GM15510 (cell line): ENCODE data around the gene CNGA4.

ENCODE experiments used
- POLR2A ChIP-seq: IDR thresholded peaks from 3 replicates; pipeline ENCODE4 v1.6.1; 2011; ENCODE audit warnings: borderline replicate concordance; ENCODE audit not compliant: insufficient read length; ENCODE audit errors: extremely low read depth

CNGA4 gene

GRCh38 chr11:6238902-6239301 lies at the start of gene CNGA4:
TSS of gene CNGA4 (plus strand) at chr11:6239089. CDS start at chr11:6239207, 118 bp downstream.
- TF ChIP-seq POLR2A: no peak

DNA sequence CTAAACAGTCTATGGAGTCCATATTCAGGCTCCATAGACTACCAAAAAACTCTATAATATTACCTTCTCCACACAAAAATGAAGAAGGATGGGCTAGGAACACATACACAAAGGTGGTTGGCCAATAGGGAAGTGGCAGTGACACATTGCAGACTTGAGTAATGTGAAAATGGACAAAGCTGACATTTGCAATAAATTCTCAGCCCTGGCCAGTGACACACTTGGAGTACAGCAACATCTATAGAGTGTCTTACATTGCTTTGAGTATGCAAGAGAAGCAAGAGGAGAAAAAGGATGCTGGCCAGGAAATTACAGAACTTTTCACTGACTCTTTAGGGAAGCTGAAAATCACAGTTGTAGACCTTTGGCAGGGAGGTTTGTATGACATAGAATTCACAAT lies 47.1 kb upstream of the CNGA4 start:
- no peak for TF ChIP-seq POLR2A

DNA sequence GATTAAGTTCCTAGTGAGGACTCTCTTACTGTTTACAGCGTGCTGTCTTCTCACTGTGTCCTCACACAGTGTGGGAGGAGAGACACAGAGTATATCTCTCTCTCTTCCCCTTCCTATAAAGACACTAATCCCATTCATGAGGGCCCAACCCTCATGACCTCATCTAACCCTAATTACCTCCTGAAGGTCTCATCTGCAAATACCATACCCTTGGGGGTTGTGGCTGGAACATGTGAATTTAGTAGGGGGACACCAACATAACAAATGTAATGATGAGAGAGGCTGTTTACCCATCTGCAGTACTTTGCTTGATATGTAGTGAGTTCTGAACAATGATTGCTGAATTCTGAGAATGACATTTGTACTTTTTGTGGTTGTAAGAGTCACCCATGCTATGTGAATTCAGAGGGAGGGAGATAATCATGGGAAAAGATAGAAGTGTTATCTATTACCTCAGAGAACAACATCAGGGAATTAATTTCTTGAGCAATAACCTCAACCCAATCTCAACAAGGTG lies 44.8 kb upstream of the CNGA4 start:
- no peak for TF ChIP-seq POLR2A

GRCh38 chr11:6196396-6196795 lies 42.5 kb upstream of the CNGA4 start:
- no peak for TF ChIP-seq POLR2A

DNA sequence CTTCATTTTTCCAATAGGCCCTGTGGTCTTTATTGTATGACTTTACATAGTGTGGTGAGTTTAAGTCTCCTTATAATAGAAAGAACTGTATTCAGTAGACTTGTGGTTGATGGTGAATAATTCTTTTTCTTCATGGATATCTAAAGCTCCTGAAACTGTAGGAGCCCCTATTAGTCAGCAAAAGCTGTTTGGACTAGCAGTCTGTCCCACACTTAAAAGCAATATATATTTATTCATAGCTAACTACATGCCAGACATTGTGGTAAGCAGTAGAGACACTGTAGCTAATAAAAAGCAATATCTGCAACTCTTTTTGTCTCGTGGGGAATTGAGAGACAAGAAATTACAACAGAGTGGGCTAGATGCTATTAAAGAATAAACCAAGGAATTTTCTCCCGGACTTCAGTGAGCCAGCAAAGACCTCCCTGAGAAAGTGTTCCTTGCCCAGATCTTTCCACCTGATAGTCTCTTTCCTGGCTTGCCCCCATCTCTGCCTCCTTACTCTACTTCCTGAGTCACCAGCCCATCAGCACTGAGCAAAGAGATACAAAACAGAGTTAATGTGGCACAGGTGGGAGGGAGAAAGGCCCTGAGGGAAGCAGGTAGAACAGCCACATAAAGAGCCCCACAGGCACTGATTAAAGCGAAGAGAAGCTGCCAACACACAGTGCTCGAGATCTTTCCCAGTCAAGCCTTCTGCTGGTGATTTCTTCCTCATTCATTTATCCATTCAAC lies 41.3 kb upstream of the CNGA4 start:
- TF ChIP-seq POLR2A: no peak

DNA sequence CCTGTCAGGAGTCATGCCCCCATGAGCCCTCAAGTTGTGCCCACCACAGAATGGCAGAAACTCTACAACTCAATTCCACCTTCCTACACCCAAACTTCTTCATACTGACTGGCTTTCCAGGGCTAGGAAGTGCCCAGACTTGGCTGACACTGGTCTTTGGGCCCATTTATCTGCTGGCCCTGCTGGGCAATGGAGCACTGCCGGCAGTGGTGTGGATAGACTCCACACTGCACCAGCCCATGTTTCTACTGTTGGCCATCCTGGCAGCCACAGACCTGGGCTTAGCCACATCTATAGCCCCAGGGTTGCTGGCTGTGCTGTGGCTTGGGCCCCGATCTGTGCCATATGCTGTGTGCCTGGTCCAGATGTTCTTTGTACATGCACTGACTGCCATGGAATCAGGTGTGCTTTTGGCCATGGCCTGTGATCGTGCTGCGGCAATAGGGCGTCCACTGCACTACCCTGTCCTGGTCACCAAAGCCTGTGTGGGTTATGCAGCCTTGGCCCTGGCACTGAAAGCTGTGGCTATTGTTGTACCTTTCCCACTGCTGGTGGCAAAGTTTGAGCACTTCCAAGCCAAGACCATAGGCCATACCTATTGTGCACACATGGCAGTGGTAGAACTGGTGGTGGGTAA lies 39.6 kb upstream of the CNGA4 start, which contains the start of gene OR52W1:
Gene OR52W1 (plus strand): TSS at position 51 of the 637 bp plus-strand sequence. CDS start 0 bp downstream, at position 51.
- TF ChIP-seq POLR2A: no peak

GRCh38 chr11:6200975-6201374 lies 37.9 kb upstream of the CNGA4 start:
- no peak for TF ChIP-seq POLR2A

- TF ChIP-seq POLR2A: no peak
Observed at GRCh38 chr11:6201481-6201880, 37.4 kb upstream of the CNGA4 start.

GRCh38 chr11:6202041-6202440 lies 36.8 kb upstream of the CNGA4 start:
- TF ChIP-seq POLR2A: no peak

DNA sequence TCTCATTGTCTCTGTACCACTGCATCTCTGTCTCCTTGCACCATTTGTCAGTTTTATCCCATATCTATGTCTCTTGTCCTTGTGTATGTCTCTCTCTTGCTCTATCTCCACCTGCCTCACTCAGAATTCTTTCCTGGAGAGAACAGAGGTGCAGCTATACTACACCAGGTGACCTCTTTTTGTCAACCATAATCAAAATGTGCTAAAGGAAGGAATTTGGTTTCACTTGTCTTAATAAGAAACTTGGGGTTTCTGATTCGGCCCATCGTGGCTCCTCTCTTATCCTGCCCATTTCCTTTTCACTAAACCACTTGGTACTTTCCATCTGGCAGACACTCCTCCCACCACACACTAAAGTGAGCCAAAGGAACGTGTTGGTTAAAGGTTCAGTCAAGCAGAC lies 35.6 kb upstream of the CNGA4 start:
- no peak for TF ChIP-seq POLR2A

GRCh38 chr11:6204706-6205105 lies 34.2 kb upstream of the CNGA4 start:
- no peak for TF ChIP-seq POLR2A

- no peak for TF ChIP-seq POLR2A
Observed at GRCh38 chr11:6205366-6205765, 33.5 kb upstream of the CNGA4 start, which contains the start of gene C11orf42. TSS of gene C11orf42 (plus strand) at chr11:6205557. CDS start at chr11:6205616, 59 bp downstream.

DNA sequence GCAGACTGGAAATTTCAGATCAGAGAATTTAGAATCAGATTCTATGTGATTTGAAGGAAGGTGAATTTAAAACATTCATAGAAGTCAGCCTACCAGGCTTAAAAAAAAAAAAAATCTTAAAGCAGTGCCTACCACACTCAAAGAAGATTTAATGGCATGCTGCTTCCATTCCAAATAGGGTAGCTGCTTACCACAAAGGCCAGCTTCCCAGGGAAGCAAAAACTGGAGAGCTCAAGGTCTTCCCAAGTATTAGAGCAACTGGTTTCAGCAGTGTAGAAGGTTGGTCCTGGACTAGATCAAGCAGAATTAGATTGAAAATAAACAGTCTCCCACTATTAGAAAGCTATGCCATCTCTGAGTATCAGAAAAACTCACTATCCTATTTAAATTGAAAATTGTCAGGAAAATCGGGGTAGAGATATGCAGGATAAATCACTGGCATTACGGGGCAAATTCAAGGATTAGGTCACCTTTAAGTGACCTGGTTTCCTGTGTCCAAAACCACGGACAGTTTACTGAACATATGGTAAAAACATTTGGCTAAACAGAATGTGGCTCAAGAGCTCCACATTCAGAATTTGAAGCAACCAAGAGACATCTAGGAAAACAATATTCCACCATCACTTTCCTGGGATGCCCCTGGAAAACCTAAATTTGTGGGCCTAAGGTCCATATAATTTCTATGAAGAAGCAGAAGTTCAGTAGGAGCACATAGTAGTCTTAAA lies 32.3 kb upstream of the CNGA4 start:
- TF ChIP-seq POLR2A: no peak

GRCh38 chr11:6209801-6210200 lies 29.1 kb upstream of the CNGA4 start:
- no peak for TF ChIP-seq POLR2A
